Measurements from ENCODE around the gene TTBK2. TPM values are rescaled to one million over a fixed set of nuclear protein-coding genes. Genes with fewer than 3 reads are reported as not detected.

Gene TTBK2
- total and polyA plus RNA-seq, 4 experiments from 2014 or later = 9.1 to 28.2 (median 18.5) TPM

- no peak for DNase-seq
- H3K27ac Mint-ChIP-seq = no peak overlapping the region
- POLR2A ChIA-PET (ENCODE audit: partially characterized antibody) = interaction anchor here (0.5 kb wide), 1 partner anchor 1708 kb away, joined by 3 read pairs; no protein-coding TSS in a partner anchor
- H3K27me3 ChIP-seq (ENCODE audit: insufficient read depth, low read length) = no peaks in the 10 kb centered on the region
- no peaks in the 10 kb centered on the region for H3K27me3 Mint-ChIP-seq
- intact Hi-C loops (cut with micrococcal nuclease) = no loop called here
- no peaks in the 10 kb centered on the region for H3K4me1 Mint-ChIP-seq
- H3K4me1 ChIP-seq (ENCODE audit: insufficient read depth, low read length) = no peaks in the 10 kb centered on the region
- peaks cover 39 to 46% of the 10 kb centered on the region in 2 donors for H3K36me3 Mint-ChIP-seq
- no peaks in the 10 kb centered on the region for H3K9me3 ChIP-seq (ENCODE audit: control insufficient read depth in 1 of 2, low read length in 2 of 2)
- H3K27ac ChIP-seq (ENCODE audit: low read depth, low read length) = no peak overlapping the region
- H3K36me3 ChIP-seq (ENCODE audit: insufficient read depth, low read length) = peaks cover 7% of the 10 kb centered on the region
- CTCF ChIA-PET (ENCODE audit: partially characterized antibody) = no interaction called here
- H3K4me3 ChIP-seq (ENCODE audit: low read length in 2 of 2) = no peak overlapping the region
- H3K9me3 Mint-ChIP-seq = no peaks in the 10 kb centered on the region
- H3K4me3 Mint-ChIP-seq = no peak overlapping the region
These were observed 94.2 kb downstream of the TTBK2 start for GRCh38 chr15:42826251-42826890.

GRCh38 chr15:42825599-42825998, 95.0 kb downstream of the TTBK2 start:
- no peak overlapping the region for H3K4me3 Mint-ChIP-seq
- H3K4me1 Mint-ChIP-seq = no peaks in the 10 kb centered on the region

GRCh38 chr15:42820811-42821210, 99.8 kb downstream of the TTBK2 start:
- H3K4me3 ChIP-seq (ENCODE audit: low read length in 2 of 2) = no peak overlapping the region
- CTCF ChIA-PET (ENCODE audit: partially characterized antibody) = no interaction called here

More at GRCh38 chr15:42825599-42825998, 95.0 kb downstream of the TTBK2 start:
- CTCF ChIA-PET (ENCODE audit: partially characterized antibody) = no interaction called here
- H3K27me3 ChIP-seq (ENCODE audit: insufficient read depth, low read length) = no peaks in the 10 kb centered on the region
- no peak overlapping the region for H3K4me3 ChIP-seq (ENCODE audit: low read length in 2 of 2)
- no peak overlapping the region for H3K27ac ChIP-seq (ENCODE audit: low read depth, low read length)
- Mint-ChIP-seq H3K27me3 (no peaks in the 10 kb centered on the region), H3K27ac (no peak overlapping the region), H3K36me3 (peaks cover 39 to 53% of the 10 kb centered on the region in 2 donors), H3K9me3 (no peaks in the 10 kb centered on the region)
- H3K4me1 ChIP-seq (ENCODE audit: insufficient read depth, low read length) = no peaks in the 10 kb centered on the region
- POLR2A ChIA-PET (ENCODE audit: partially characterized antibody) = interaction anchor here (0.5 kb wide), 1 partner anchor 1708 kb away, joined by 3 read pairs; no protein-coding TSS in a partner anchor
- H3K9me3 ChIP-seq (ENCODE audit: control insufficient read depth in 1 of 2, low read length in 2 of 2) = no peaks in the 10 kb centered on the region
- intact Hi-C loops (cut with micrococcal nuclease) = no loop called here
- DNase-seq = no peak
- peaks cover 7% of the 10 kb centered on the region for H3K36me3 ChIP-seq (ENCODE audit: insufficient read depth, low read length)

GRCh38 chr15:42819786-42820185, 100.8 kb downstream of the TTBK2 start:
- Histone ChIP-seq H3K27me3 (ENCODE audit: insufficient read depth, low read length) (no peaks in the 10 kb centered on the region), H3K4me3 (ENCODE audit: low read length in 2 of 2) (no peak overlapping the region), H3K36me3 (ENCODE audit: insufficient read depth, low read length) (no peaks in the 10 kb centered on the region), H3K4me1 (ENCODE audit: insufficient read depth, low read length) (no peaks in the 10 kb centered on the region), H3K9me3 (ENCODE audit: control insufficient read depth in 1 of 2, low read length in 2 of 2) (no peaks in the 10 kb centered on the region), H3K27ac (ENCODE audit: low read depth, low read length) (no peak overlapping the region)
- ChIA-PET CTCF (ENCODE audit: partially characterized antibody) (interaction anchor here (1.2 kb wide), 1 partner anchor 12 kb away, joined by 3 read pairs; no protein-coding TSS in a partner anchor), POLR2A (ENCODE audit: partially characterized antibody) (no interaction called here)
- no peak for DNase-seq
- H3K9me3 Mint-ChIP-seq = no peaks in the 10 kb centered on the region
- no peak overlapping the region for H3K27ac Mint-ChIP-seq
- peaks cover 20 to 42% of the 10 kb centered on the region in 2 donors for H3K36me3 Mint-ChIP-seq
- no peaks in the 10 kb centered on the region for H3K4me1 Mint-ChIP-seq
- intact Hi-C loops (cut with micrococcal nuclease) = no loop called here
- no peak overlapping the region for H3K4me3 Mint-ChIP-seq
- H3K27me3 Mint-ChIP-seq = no peaks in the 10 kb centered on the region

More at GRCh38 chr15:42820811-42821210, 99.8 kb downstream of the TTBK2 start:
- no peaks in the 10 kb centered on the region for H3K27me3 Mint-ChIP-seq
- no peak overlapping the region for H3K27ac Mint-ChIP-seq
- no peaks in the 10 kb centered on the region for H3K9me3 ChIP-seq (ENCODE audit: control insufficient read depth in 1 of 2, low read length in 2 of 2)
- no peaks in the 10 kb centered on the region for H3K36me3 ChIP-seq (ENCODE audit: insufficient read depth, low read length)
- H3K4me3 Mint-ChIP-seq = no peak overlapping the region
- no peaks in the 10 kb centered on the region for H3K4me1 Mint-ChIP-seq
- no peaks in the 10 kb centered on the region for H3K27me3 ChIP-seq (ENCODE audit: insufficient read depth, low read length)
- no peak for DNase-seq
- intact Hi-C loops (cut with micrococcal nuclease) = no loop called here
- H3K4me1 ChIP-seq (ENCODE audit: insufficient read depth, low read length) = no peaks in the 10 kb centered on the region
- POLR2A ChIA-PET (ENCODE audit: partially characterized antibody) = no interaction called here
- H3K9me3 Mint-ChIP-seq = no peaks in the 10 kb centered on the region
- H3K27ac ChIP-seq (ENCODE audit: low read depth, low read length) = no peak overlapping the region
- H3K36me3 Mint-ChIP-seq = peaks cover 20 to 49% of the 10 kb centered on the region in 2 donors

GRCh38 chr15:42811433-42811832, 109.1 kb downstream of the TTBK2 start:
- Mint-ChIP-seq H3K27ac (no peak overlapping the region), H3K4me1 (no peaks in the 10 kb centered on the region), H3K9me3 (no peaks in the 10 kb centered on the region), H3K4me3 (no peak overlapping the region), H3K36me3 (peaks cover 26 to 35% of the 10 kb centered on the region in 2 donors), H3K27me3 (no peaks in the 10 kb centered on the region)
- ChIA-PET CTCF (ENCODE audit: partially characterized antibody) (interaction anchor here (1.1 kb wide), 1 partner anchor 9 kb away, joined by 5 read pairs; no protein-coding TSS in a partner anchor), POLR2A (ENCODE audit: partially characterized antibody) (no interaction called here)
- DNase-seq = no peak
- intact Hi-C loops (cut with micrococcal nuclease) = no loop called here
- Histone ChIP-seq H3K4me3 (ENCODE audit: low read length in 2 of 2) (no peak overlapping the region), H3K36me3 (ENCODE audit: insufficient read depth, low read length) (no peaks in the 10 kb centered on the region), H3K9me3 (ENCODE audit: control insufficient read depth in 1 of 2, low read length in 2 of 2) (no peaks in the 10 kb centered on the region), H3K4me1 (ENCODE audit: insufficient read depth, low read length) (no peaks in the 10 kb centered on the region), H3K27me3 (ENCODE audit: insufficient read depth, low read length) (no peaks in the 10 kb centered on the region), H3K27ac (ENCODE audit: low read depth, low read length) (no peak overlapping the region)

GRCh38 chr15:42808913-42809312, 111.7 kb downstream of the TTBK2 start:
- Mint-ChIP-seq H3K4me3 (no peak overlapping the region), H3K27me3 (no peaks in the 10 kb centered on the region), H3K27ac (no peak overlapping the region), H3K36me3 (peaks cover 28 to 44% of the 10 kb centered on the region in 2 donors), H3K4me1 (no peaks in the 10 kb centered on the region), H3K9me3 (no peaks in the 10 kb centered on the region)
- Histone ChIP-seq H3K4me1 (ENCODE audit: insufficient read depth, low read length) (no peaks in the 10 kb centered on the region), H3K27me3 (ENCODE audit: insufficient read depth, low read length) (no peaks in the 10 kb centered on the region), H3K4me3 (ENCODE audit: low read length in 2 of 2) (no peak overlapping the region), H3K9me3 (ENCODE audit: control insufficient read depth in 1 of 2, low read length in 2 of 2) (no peaks in the 10 kb centered on the region), H3K27ac (ENCODE audit: low read depth, low read length) (no peak overlapping the region), H3K36me3 (ENCODE audit: insufficient read depth, low read length) (no peaks in the 10 kb centered on the region)
- ChIA-PET POLR2A (ENCODE audit: partially characterized antibody) (interaction anchor here (0.6 kb wide), 1 partner anchor 378 kb away, joined by 3 read pairs; no protein-coding TSS in a partner anchor), CTCF (ENCODE audit: partially characterized antibody) (interaction anchor here (1.0 kb wide), 1 partner anchor 117 kb away, joined by 3 read pairs; no protein-coding TSS in a partner anchor)
- DNase-seq = no peak
- intact Hi-C loops (cut with micrococcal nuclease) = no loop called here

GRCh38 chr15:42805266-42805665, 115.3 kb downstream of the TTBK2 start:
- H3K9me3 ChIP-seq (ENCODE audit: control insufficient read depth in 1 of 2, low read length in 2 of 2) = no peaks in the 10 kb centered on the region
- POLR2A ChIA-PET (ENCODE audit: partially characterized antibody) = no interaction called here
- no peak for DNase-seq
- H3K27me3 ChIP-seq (ENCODE audit: insufficient read depth, low read length) = no peaks in the 10 kb centered on the region
- Mint-ChIP-seq H3K27me3 (no peaks in the 10 kb centered on the region), H3K4me3 (no peak overlapping the region), H3K9me3 (peaks cover 0 to 2% (median 0%) of the 10 kb centered on the region in 8 donors), H3K36me3 (peaks cover 39 to 56% of the 10 kb centered on the region in 2 donors), H3K4me1 (no peaks in the 10 kb centered on the region), H3K27ac (no peak overlapping the region)
- no peaks in the 10 kb centered on the region for H3K36me3 ChIP-seq (ENCODE audit: insufficient read depth, low read length)
- H3K4me3 ChIP-seq (ENCODE audit: low read length in 2 of 2) = no peak overlapping the region
- no peaks in the 10 kb centered on the region for H3K4me1 ChIP-seq (ENCODE audit: insufficient read depth, low read length)
- intact Hi-C loops (cut with micrococcal nuclease) = no loop called here
- no peak overlapping the region for H3K27ac ChIP-seq (ENCODE audit: low read depth, low read length)
- CTCF ChIA-PET (ENCODE audit: partially characterized antibody) = no interaction called here
